ENCODE measurements around the gene PDE6G.

- TF ChIP-seq ZBTB7A (IDR thresholded peaks at IDR 0.05; ENCODE audit: low read depth) (no peak), TAF1 (IDR thresholded peaks at IDR 0.05; ENCODE audit: low read depth) (no peak), RAD21 (IDR thresholded peaks at IDR 0.05; ENCODE audit: low read depth) (no peak), MAX (IDR thresholded peaks at IDR 0.05) (no peak), TEAD4 (IDR thresholded peaks at IDR 0.05) (no peak), NFIC (IDR thresholded peaks at IDR 0.05) (no peak), CREB1 (IDR thresholded peaks at IDR 0.05; ENCODE audit: low read depth) (no peak), EP300 (IDR thresholded peaks at IDR 0.05; ENCODE audit: borderline replicate concordance) (no peak)
- TF ChIP-seq, protein P1, sequence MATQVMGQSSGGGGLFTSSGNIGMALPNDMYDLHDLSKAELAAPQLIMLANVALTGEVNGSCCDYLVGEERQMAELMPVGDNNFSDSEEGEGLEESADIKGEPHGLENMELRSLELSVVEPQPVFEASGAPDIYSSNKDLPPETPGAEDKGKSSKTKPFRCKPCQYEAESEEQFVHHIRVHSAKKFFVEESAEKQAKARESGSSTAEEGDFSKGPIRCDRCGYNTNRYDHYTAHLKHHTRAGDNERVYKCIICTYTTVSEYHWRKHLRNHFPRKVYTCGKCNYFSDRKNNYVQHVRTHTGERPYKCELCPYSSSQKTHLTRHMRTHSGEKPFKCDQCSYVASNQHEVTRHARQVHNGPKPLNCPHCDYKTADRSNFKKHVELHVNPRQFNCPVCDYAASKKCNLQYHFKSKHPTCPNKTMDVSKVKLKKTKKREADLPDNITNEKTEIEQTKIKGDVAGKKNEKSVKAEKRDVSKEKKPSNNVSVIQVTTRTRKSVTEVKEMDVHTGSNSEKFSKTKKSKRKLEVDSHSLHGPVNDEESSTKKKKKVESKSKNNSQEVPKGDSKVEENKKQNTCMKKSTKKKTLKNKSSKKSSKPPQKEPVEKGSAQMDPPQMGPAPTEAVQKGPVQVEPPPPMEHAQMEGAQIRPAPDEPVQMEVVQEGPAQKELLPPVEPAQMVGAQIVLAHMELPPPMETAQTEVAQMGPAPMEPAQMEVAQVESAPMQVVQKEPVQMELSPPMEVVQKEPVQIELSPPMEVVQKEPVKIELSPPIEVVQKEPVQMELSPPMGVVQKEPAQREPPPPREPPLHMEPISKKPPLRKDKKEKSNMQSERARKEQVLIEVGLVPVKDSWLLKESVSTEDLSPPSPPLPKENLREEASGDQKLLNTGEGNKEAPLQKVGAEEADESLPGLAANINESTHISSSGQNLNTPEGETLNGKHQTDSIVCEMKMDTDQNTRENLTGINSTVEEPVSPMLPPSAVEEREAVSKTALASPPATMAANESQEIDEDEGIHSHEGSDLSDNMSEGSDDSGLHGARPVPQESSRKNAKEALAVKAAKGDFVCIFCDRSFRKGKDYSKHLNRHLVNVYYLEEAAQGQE (IDR thresholded peaks at IDR 0.05; ENCODE audit: low read depth) = no peak
Measured at GRCh38 chr17:81608605-81609004, 47.7 kb downstream of the PDE6G start.
